Measurements from ENCODE around the gene BICRAL. TPM values are rescaled to one million over a fixed set of nuclear protein-coding genes. Genes with fewer than 3 reads are reported as not detected.

BICRAL gene
- total and polyA plus RNA-seq, 4 donors, result 1.7 to 6.8 (median 3.9) TPM

DNA sequence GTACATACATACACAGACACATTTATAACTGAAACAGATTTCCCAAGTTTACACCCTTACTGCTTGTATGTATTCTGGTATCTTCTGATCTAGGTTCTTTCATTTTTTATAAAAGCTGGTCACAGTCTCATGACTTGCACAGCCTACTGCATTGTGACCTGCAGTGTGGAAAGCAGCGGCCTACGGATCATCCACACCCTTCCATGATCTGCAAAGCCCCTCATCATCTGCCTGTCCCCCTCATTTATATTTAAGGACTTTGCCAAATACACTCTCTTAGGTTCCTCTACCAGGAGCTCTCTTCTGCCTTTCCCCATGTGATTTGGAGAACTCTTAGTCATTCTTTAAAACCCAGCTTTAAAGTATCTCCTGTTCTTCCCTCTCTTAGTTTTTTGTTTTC lies 12.0 kb upstream of the BICRAL start:
- peaks cover 0 to 4% (median 4%) of the 10 kb centered on the region in 4 donors for H3K4me1 ChIP-seq (ENCODE audit: control insufficient read depth in 4 of 4, insufficient read depth in 4 of 4, low read length in 3 of 4)
- no peak for DNase-seq (ENCODE audit: low spot score)
- no peaks in the 10 kb centered on the region for H3K36me3 ChIP-seq (ENCODE audit: control insufficient read depth in 4 of 4, insufficient read depth in 3 of 4, low read depth in 1 of 4, low read length in 3 of 4)
- H3K27me3 ChIP-seq (ENCODE audit: control insufficient read depth in 4 of 4, insufficient read depth in 4 of 4, low read length in 3 of 4), result no peaks in the 10 kb centered on the region
- no peak overlapping the region for H3K9ac ChIP-seq (ENCODE audit: low read depth in 1 of 2, low read length in 2 of 2)
- WGBS, result over 99% methylated on average over 2 of the region's 2 CpGs
- H3K4me3 ChIP-seq (ENCODE audit: low read depth in 1 of 3, low read length in 3 of 3), result no peak overlapping the region
- no peak overlapping the region for H3K27ac ChIP-seq (ENCODE audit: low read depth in 1 of 2, low read length in 2 of 2)
- H3K9me3 ChIP-seq (ENCODE audit: control insufficient read depth in 4 of 4, low read length in 3 of 4), result no peaks in the 10 kb centered on the region
- TF ChIP-seq, protein P1, sequence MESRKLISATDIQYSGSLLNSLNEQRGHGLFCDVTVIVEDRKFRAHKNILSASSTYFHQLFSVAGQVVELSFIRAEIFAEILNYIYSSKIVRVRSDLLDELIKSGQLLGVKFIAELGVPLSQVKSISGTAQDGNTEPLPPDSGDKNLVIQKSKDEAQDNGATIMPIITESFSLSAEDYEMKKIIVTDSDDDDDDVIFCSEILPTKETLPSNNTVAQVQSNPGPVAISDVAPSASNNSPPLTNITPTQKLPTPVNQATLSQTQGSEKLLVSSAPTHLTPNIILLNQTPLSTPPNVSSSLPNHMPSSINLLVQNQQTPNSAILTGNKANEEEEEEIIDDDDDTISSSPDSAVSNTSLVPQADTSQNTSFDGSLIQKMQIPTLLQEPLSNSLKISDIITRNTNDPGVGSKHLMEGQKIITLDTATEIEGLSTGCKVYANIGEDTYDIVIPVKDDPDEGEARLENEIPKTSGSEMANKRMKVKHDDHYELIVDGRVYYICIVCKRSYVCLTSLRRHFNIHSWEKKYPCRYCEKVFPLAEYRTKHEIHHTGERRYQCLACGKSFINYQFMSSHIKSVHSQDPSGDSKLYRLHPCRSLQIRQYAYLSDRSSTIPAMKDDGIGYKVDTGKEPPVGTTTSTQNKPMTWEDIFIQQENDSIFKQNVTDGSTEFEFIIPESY (IDR thresholded peaks at IDR 0.05), result no peak
- TF ChIP-seq SP1 (IDR thresholded peaks at IDR 0.05) (no peak), YY1 (IDR thresholded peaks at IDR 0.05) (no peak), NR2F2 (IDR thresholded peaks at IDR 0.05) (no peak), EGR1 (IDR thresholded peaks at IDR 0.05; ENCODE audit: low read depth in 2 of 2) (no peak), RXRA (IDR thresholded peaks at IDR 0.05) (no peak), JUND (IDR thresholded peaks at IDR 0.05) (no peak), GABPA (IDR thresholded peaks at IDR 0.05 in 1 of 2, conservative IDR thresholded peaks at IDR 0.05 in 1 of 2) (no peak), FOXA1 (IDR thresholded peaks at IDR 0.05) (no peak), TAF1 (conservative IDR thresholded peaks at IDR 0.05) (no peak)
- TF ChIP-seq, protein P2, sequence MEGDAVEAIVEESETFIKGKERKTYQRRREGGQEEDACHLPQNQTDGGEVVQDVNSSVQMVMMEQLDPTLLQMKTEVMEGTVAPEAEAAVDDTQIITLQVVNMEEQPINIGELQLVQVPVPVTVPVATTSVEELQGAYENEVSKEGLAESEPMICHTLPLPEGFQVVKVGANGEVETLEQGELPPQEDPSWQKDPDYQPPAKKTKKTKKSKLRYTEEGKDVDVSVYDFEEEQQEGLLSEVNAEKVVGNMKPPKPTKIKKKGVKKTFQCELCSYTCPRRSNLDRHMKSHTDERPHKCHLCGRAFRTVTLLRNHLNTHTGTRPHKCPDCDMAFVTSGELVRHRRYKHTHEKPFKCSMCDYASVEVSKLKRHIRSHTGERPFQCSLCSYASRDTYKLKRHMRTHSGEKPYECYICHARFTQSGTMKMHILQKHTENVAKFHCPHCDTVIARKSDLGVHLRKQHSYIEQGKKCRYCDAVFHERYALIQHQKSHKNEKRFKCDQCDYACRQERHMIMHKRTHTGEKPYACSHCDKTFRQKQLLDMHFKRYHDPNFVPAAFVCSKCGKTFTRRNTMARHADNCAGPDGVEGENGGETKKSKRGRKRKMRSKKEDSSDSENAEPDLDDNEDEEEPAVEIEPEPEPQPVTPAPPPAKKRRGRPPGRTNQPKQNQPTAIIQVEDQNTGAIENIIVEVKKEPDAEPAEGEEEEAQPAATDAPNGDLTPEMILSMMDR (IDR thresholded peaks at IDR 0.05; ENCODE audit: low read depth, low read length, missing input control), result no peak
- TF ChIP-seq, protein P3, sequence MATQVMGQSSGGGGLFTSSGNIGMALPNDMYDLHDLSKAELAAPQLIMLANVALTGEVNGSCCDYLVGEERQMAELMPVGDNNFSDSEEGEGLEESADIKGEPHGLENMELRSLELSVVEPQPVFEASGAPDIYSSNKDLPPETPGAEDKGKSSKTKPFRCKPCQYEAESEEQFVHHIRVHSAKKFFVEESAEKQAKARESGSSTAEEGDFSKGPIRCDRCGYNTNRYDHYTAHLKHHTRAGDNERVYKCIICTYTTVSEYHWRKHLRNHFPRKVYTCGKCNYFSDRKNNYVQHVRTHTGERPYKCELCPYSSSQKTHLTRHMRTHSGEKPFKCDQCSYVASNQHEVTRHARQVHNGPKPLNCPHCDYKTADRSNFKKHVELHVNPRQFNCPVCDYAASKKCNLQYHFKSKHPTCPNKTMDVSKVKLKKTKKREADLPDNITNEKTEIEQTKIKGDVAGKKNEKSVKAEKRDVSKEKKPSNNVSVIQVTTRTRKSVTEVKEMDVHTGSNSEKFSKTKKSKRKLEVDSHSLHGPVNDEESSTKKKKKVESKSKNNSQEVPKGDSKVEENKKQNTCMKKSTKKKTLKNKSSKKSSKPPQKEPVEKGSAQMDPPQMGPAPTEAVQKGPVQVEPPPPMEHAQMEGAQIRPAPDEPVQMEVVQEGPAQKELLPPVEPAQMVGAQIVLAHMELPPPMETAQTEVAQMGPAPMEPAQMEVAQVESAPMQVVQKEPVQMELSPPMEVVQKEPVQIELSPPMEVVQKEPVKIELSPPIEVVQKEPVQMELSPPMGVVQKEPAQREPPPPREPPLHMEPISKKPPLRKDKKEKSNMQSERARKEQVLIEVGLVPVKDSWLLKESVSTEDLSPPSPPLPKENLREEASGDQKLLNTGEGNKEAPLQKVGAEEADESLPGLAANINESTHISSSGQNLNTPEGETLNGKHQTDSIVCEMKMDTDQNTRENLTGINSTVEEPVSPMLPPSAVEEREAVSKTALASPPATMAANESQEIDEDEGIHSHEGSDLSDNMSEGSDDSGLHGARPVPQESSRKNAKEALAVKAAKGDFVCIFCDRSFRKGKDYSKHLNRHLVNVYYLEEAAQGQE (IDR thresholded peaks at IDR 0.05), result no peak
- TF ChIP-seq, protein P4, sequence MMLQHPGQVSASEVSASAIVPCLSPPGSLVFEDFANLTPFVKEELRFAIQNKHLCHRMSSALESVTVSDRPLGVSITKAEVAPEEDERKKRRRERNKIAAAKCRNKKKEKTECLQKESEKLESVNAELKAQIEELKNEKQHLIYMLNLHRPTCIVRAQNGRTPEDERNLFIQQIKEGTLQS (IDR thresholded peaks at IDR 0.05), result no peak

DNA sequence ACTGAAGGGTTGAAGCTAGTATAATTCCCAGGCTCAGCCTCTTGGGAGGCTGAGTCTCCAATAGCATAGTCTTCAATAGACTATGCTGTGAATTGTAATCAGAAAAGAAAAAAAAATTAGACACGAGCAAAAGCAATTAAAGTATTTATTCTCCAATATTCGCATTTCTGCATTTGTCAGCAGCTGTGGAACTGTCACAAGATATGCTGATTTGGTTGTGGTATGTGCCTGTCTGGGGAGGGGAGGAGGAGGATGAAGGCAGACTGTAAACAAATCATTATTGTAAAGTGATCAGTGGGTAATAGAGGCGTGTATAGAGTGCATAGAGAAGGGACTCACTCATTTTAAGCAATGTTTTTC lies 10.1 kb upstream of the BICRAL start:
- no peaks in the 10 kb centered on the region for H3K27me3 ChIP-seq (ENCODE audit: control insufficient read depth in 4 of 4, insufficient read depth in 4 of 4, low read length in 3 of 4)
- H3K4me3 ChIP-seq (ENCODE audit: low read depth in 1 of 3, low read length in 3 of 3), result no peak overlapping the region
- WGBS, result 68% methylated on average over 3 of the region's 3 CpGs
- TF ChIP-seq HNF4A (conservative IDR thresholded peaks at IDR 0.05) (no peak), RXRA (IDR thresholded peaks at IDR 0.05) (no peak), SP1 (IDR thresholded peaks at IDR 0.05) (no peak), EGR1 (IDR thresholded peaks at IDR 0.05; ENCODE audit: low read depth in 2 of 2) (no peak), RAD21 (IDR thresholded peaks at IDR 0.05) (no peak), FOXA1 (IDR thresholded peaks at IDR 0.05) (no peak), JUND (IDR thresholded peaks at IDR 0.05) (no peak), TAF1 (conservative IDR thresholded peaks at IDR 0.05) (no peak), NR2F2 (IDR thresholded peaks at IDR 0.05) (no peak), YY1 (IDR thresholded peaks at IDR 0.05) (no peak), GABPA (IDR thresholded peaks at IDR 0.05 in 1 of 2, conservative IDR thresholded peaks at IDR 0.05 in 1 of 2) (no peak)
- TF ChIP-seq, protein P1 (IDR thresholded peaks at IDR 0.05), result no peak
- TF ChIP-seq, protein P4 (IDR thresholded peaks at IDR 0.05), result no peak
- TF ChIP-seq, protein P2 (IDR thresholded peaks at IDR 0.05; ENCODE audit: low read depth, low read length, missing input control), result no peak
- TF ChIP-seq, protein P5, sequence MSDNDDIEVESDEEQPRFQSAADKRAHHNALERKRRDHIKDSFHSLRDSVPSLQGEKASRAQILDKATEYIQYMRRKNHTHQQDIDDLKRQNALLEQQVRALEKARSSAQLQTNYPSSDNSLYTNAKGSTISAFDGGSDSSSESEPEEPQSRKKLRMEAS (IDR thresholded peaks at IDR 0.05), result no peak
- no peak overlapping the region for H3K27ac ChIP-seq (ENCODE audit: low read depth in 1 of 2, low read length in 2 of 2)
- no peaks in the 10 kb centered on the region for H3K36me3 ChIP-seq (ENCODE audit: control insufficient read depth in 4 of 4, insufficient read depth in 3 of 4, low read depth in 1 of 4, low read length in 3 of 4)
- H3K9ac ChIP-seq (ENCODE audit: low read depth in 1 of 2, low read length in 2 of 2), result no peak overlapping the region
- H3K4me1 ChIP-seq (ENCODE audit: control insufficient read depth in 4 of 4, insufficient read depth in 4 of 4, low read length in 3 of 4), result peaks cover 0 to 4% (median 4%) of the 10 kb centered on the region in 4 donors
- H3K9me3 ChIP-seq (ENCODE audit: control insufficient read depth in 4 of 4, low read length in 3 of 4), result no peaks in the 10 kb centered on the region
- no peak for DNase-seq (ENCODE audit: low spot score)
